WI38 (cell line): ENCODE results near the gene PEX13.
"Not testable (repeated sequence)": the region's sequence is repeated elsewhere in the genome, so short reads cannot be mapped to it uniquely, and the experiment has no call there.

Experiments
- H3K4me3 ChIP-seq: 2 replicates; pipeline ENCODE4 v1.5.1; 2011; ENCODE audit warnings: low read depth, mild to moderate bottlenecking, control low read depth, low read length
- CTCF ChIP-seq: IDR thresholded peaks from 2 replicates; pipeline ENCODE4 v1.5.1; 2012; ENCODE audit warnings: low read depth, mild to moderate bottlenecking, control low read depth, low read length

PEX13 gene

GRCh38 chr2:60992985-60993392 lies 24.5 kb upstream of the PEX13 start:
- no peak overlapping the region for H3K4me3 ChIP-seq
- no peak for TF ChIP-seq CTCF

GRCh38 chr2:60994131-60994530 lies 23.4 kb upstream of the PEX13 start:
- no peak for TF ChIP-seq CTCF
- no peak overlapping the region for H3K4me3 ChIP-seq

GRCh38 chr2:60998628-60999545 lies 18.6 kb upstream of the PEX13 start:
- no peak; the same call in 1 of the 2 replicates for TF ChIP-seq CTCF
- no peak overlapping the region for H3K4me3 ChIP-seq

- no peak for TF ChIP-seq CTCF
- no peak overlapping the region for H3K4me3 ChIP-seq
Observed at GRCh38 chr2:61005736-61006135, 11.8 kb upstream of the PEX13 start.

- TF ChIP-seq CTCF: no peak
- no peak overlapping the region for H3K4me3 ChIP-seq
Observed at GRCh38 chr2:61006486-61007105, 10.9 kb upstream of the PEX13 start.

GRCh38 chr2:61009355-61009754 lies 8.2 kb upstream of the PEX13 start:
- TF ChIP-seq CTCF: no peak
- no peak overlapping the region for H3K4me3 ChIP-seq

- no peak for TF ChIP-seq CTCF
- no peak overlapping the region for H3K4me3 ChIP-seq
Observed at GRCh38 chr2:61011678-61012077, 5.8 kb upstream of the PEX13 start.

GRCh38 chr2:61012303-61012702 lies 5.2 kb upstream of the PEX13 start:
- not testable (repeated sequence) for H3K4me3 ChIP-seq
